ENCODE measurements around the gene KIF18B.

Gene KIF18B

GRCh38 chr17:44881145-44881544 is 66.4 kb downstream of the KIF18B start:
- H3K4me1 ChIP-seq (ENCODE audit: control insufficient read depth in 1 of 2, insufficient read depth in 1 of 2, low read depth in 1 of 2, low read length in 1 of 2) = no peaks in the 10 kb centered on the region
- no peak overlapping the region for H3K4me3 ChIP-seq (ENCODE audit: low read depth in 1 of 2, low read length in 1 of 2)
- H3K36me3 ChIP-seq = peaks cover 92% of the 10 kb centered on the region
- no peak for TF ChIP-seq CTCF (IDR thresholded peaks at IDR 0.05)
- no peaks in the 10 kb centered on the region for H3K27me3 ChIP-seq
- no peak overlapping the region for H3K27ac ChIP-seq
- no peaks in the 10 kb centered on the region for H3K9me3 ChIP-seq

DNA sequence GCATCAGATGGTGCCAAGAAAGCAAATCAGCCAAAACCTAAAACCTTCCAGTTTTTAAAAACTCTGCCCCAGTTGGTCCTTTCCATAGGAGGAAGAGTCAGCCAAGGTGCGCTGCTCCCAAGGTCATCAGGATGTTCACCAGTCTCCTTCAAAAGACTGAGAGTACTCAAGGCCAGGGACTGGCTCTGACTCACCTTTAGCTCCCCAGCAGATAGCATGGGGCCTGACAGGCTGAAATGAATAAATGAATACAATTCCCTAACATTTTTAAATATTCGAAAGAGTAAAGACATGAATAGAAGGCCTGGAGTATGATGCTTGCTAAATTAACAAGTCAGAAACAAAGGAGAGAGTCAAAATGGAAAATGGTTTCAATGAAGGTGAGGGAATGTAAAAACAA is 67.5 kb downstream of the KIF18B start:
- no peak for TF ChIP-seq CTCF (IDR thresholded peaks at IDR 0.05)
- no peaks in the 10 kb centered on the region for H3K9me3 ChIP-seq
- no peaks in the 10 kb centered on the region for H3K4me1 ChIP-seq (ENCODE audit: control insufficient read depth in 1 of 2, insufficient read depth in 1 of 2, low read depth in 1 of 2, low read length in 1 of 2)
- no peak overlapping the region for H3K27ac ChIP-seq
- H3K27me3 ChIP-seq = no peaks in the 10 kb centered on the region
- no peak overlapping the region for H3K4me3 ChIP-seq (ENCODE audit: low read depth in 1 of 2, low read length in 1 of 2)
- H3K36me3 ChIP-seq = peaks cover 94% of the 10 kb centered on the region

DNA sequence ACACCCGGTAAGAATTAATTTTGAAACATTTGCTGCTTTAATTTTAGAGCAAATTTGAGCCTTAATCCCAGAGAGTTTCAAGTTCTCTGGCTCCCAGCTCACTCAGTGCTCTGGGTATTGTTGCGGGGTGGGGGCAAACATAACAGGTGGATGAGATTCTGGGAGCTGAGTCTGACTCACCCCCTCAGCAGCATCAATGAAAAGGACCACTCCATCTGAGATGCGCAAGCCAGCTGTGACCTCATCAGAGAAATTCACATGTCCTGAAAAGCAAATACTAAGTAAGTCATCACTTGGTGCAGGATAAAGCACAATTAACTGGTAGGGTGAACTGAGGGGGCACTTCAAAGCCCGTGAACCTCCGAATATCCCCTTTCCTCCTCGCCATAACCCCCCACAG is 68.2 kb downstream of the KIF18B start:
- TF ChIP-seq CTCF (IDR thresholded peaks at IDR 0.05) = no peak
- no peaks in the 10 kb centered on the region for H3K4me1 ChIP-seq (ENCODE audit: control insufficient read depth in 1 of 2, insufficient read depth in 1 of 2, low read depth in 1 of 2, low read length in 1 of 2)
- H3K4me3 ChIP-seq (ENCODE audit: low read depth in 1 of 2, low read length in 1 of 2) = no peak overlapping the region

DNA sequence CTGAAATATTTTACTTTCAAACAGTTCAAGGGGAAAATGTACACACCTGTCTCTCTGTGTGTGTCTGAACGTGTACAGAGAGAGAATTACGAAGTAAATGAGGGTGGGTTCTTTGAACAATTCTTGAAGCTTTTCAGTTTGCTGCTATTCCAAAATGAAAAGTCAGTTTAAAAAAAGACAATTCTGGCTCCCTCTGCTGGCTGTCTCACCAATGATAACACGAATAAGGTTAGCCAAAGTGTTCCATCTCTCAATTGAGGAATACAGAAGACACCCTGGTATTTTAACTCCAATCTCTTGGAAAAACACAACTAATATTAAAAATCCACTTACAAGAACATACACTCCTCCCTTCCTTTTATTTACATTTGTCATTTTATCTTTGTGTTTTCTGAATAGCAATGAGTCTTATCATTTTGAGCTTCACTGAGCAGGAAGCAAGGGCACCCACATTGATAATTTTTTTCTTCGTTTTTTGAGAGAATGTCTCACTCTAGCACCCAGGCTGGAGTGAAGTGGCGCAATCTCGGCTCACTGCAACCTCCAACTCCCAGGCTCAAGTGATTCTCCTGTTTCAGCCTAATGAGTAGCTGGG is 68.8 kb downstream of the KIF18B start:
- TF ChIP-seq CTCF (IDR thresholded peaks at IDR 0.05) = no peak
- Histone ChIP-seq H3K27ac (no peak overlapping the region), H3K4me3 (ENCODE audit: low read depth in 1 of 2, low read length in 1 of 2) (no peak overlapping the region), H3K9me3 (no peaks in the 10 kb centered on the region), H3K36me3 (peaks cover 92% of the 10 kb centered on the region), H3K27me3 (no peaks in the 10 kb centered on the region), H3K4me1 (ENCODE audit: control insufficient read depth in 1 of 2, insufficient read depth in 1 of 2, low read depth in 1 of 2, low read length in 1 of 2) (no peaks in the 10 kb centered on the region)

More for the DNA sequence above, 68.2 kb downstream of the KIF18B start:
- Histone ChIP-seq H3K27ac (no peak overlapping the region), H3K27me3 (no peaks in the 10 kb centered on the region), H3K9me3 (no peaks in the 10 kb centered on the region), H3K36me3 (peaks cover 94% of the 10 kb centered on the region)

- Histone ChIP-seq H3K4me3 (ENCODE audit: low read depth in 1 of 2, low read length in 1 of 2) (no peak overlapping the region), H3K27ac (no peak overlapping the region), H3K27me3 (no peaks in the 10 kb centered on the region), H3K4me1 (ENCODE audit: control insufficient read depth in 1 of 2, insufficient read depth in 1 of 2, low read depth in 1 of 2, low read length in 1 of 2) (no peaks in the 10 kb centered on the region), H3K9me3 (no peaks in the 10 kb centered on the region), H3K36me3 (peaks cover 88% of the 10 kb centered on the region)
- TF ChIP-seq CTCF (IDR thresholded peaks at IDR 0.05) = no peak
Observed at GRCh38 chr17:44877121-44877520, 70.5 kb downstream of the KIF18B start.

DNA sequence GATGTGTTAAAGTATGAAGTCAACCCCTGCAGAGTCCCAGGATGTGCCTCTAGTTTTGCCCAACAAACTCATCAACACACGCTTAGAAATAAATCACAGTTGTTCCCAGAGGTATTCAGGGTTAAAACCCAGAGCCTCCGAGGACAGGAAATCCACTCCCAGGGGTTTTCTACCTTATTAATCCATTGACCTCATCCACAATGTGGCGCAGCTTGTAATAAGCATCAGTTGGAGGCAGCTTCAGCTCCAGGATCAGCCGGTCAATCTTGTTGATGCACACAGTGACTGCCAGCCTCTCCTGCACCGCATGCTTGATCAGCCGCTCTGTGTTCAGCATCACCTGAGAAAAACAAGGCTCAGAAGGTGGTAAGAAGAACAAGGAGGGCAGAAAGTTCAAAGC is 71.8 kb downstream of the KIF18B start:
- no peak overlapping the region for H3K4me3 ChIP-seq (ENCODE audit: low read depth in 1 of 2, low read length in 1 of 2)
- H3K27ac ChIP-seq = no peak overlapping the region
- no peak for TF ChIP-seq CTCF (IDR thresholded peaks at IDR 0.05)
- H3K9me3 ChIP-seq = no peaks in the 10 kb centered on the region
- H3K4me1 ChIP-seq (ENCODE audit: control insufficient read depth in 1 of 2, insufficient read depth in 1 of 2, low read depth in 1 of 2, low read length in 1 of 2) = no peaks in the 10 kb centered on the region
- no peaks in the 10 kb centered on the region for H3K27me3 ChIP-seq
- peaks cover 91% of the 10 kb centered on the region for H3K36me3 ChIP-seq
